ENCODE measurements around the gene VPS39.

Gene VPS39

GRCh38 chr15:42130246-42130986 lies 77.7 kb downstream of the VPS39 start:
- TF ChIP-seq CTCF (IDR thresholded peaks at IDR 0.05; ENCODE audit: borderline replicate concordance, control extremely low read depth, extremely low read depth, insufficient read depth, missing control alignments) = no peak
- DNase-seq (ENCODE audit: low spot score) = no peak
- in situ Hi-C loops (cut with MboI; ENCODE audit: low sequenced_read_pairs, unreplicated experiment) = loop anchor here (10.0 kb wide), 1 partner anchor 136 kb away; no protein-coding TSS in a partner anchor

- no peak for DNase-seq (ENCODE audit: low spot score)
- no peak for TF ChIP-seq CTCF (IDR thresholded peaks at IDR 0.05; ENCODE audit: borderline replicate concordance, control extremely low read depth, extremely low read depth, insufficient read depth, missing control alignments)
- in situ Hi-C loops (cut with MboI; ENCODE audit: low sequenced_read_pairs, unreplicated experiment) = no loop called here
Measured at GRCh38 chr15:42129364-42129763, 78.7 kb downstream of the VPS39 start.

- TF ChIP-seq CTCF (IDR thresholded peaks at IDR 0.05; ENCODE audit: borderline replicate concordance, control extremely low read depth, extremely low read depth, insufficient read depth, missing control alignments) = no peak
- in situ Hi-C loops (cut with MboI; ENCODE audit: low sequenced_read_pairs, unreplicated experiment) = no loop called here
- DNase-seq (ENCODE audit: low spot score) = no peak
Measured at GRCh38 chr15:42128476-42128875, 79.6 kb downstream of the VPS39 start.

GRCh38 chr15:42123546-42123945 lies 84.6 kb downstream of the VPS39 start:
- in situ Hi-C loops (cut with MboI; ENCODE audit: low sequenced_read_pairs, unreplicated experiment) = no loop called here
- no peak for DNase-seq (ENCODE audit: low spot score)

GRCh38 chr15:42121682-42122081 lies 86.4 kb downstream of the VPS39 start:
- in situ Hi-C loops (cut with MboI; ENCODE audit: low sequenced_read_pairs, unreplicated experiment) = no loop called here
- no peak for DNase-seq (ENCODE audit: low spot score)
- no peak for TF ChIP-seq CTCF (IDR thresholded peaks at IDR 0.05; ENCODE audit: borderline replicate concordance, control extremely low read depth, extremely low read depth, insufficient read depth, missing control alignments)

More at GRCh38 chr15:42123546-42123945, 84.6 kb downstream of the VPS39 start:
- TF ChIP-seq CTCF (IDR thresholded peaks at IDR 0.05; ENCODE audit: borderline replicate concordance, control extremely low read depth, extremely low read depth, insufficient read depth, missing control alignments) = no peak

- in situ Hi-C loops (cut with MboI; ENCODE audit: low sequenced_read_pairs, unreplicated experiment) = no loop called here
Measured at GRCh38 chr15:42121021-42121420, 87.1 kb downstream of the VPS39 start.

More at GRCh38 chr15:42121021-42121420, 87.1 kb downstream of the VPS39 start:
- no peak for DNase-seq (ENCODE audit: low spot score)
- TF ChIP-seq CTCF (IDR thresholded peaks at IDR 0.05; ENCODE audit: borderline replicate concordance, control extremely low read depth, extremely low read depth, insufficient read depth, missing control alignments) = no peak
